Activated CD4-positive, alpha-beta T cell treated with anti-CD3 and anti-CD28 coated beads, Interleukin-2, amount 50 U/mL, for 48 hours (primary cell): Measurements from ENCODE around the gene HAGHL.
"Not testable (repeated sequence)": the region's sequence is repeated elsewhere in the genome, so short reads cannot be mapped to it uniquely, and the experiment has no call there.

Source experiments
- DNase-seq, 2 experiments: peaks; one replicate each; pipeline ENCODE4 v3.0.0-alpha.2; 2020

The HAGHL gene

DNA sequence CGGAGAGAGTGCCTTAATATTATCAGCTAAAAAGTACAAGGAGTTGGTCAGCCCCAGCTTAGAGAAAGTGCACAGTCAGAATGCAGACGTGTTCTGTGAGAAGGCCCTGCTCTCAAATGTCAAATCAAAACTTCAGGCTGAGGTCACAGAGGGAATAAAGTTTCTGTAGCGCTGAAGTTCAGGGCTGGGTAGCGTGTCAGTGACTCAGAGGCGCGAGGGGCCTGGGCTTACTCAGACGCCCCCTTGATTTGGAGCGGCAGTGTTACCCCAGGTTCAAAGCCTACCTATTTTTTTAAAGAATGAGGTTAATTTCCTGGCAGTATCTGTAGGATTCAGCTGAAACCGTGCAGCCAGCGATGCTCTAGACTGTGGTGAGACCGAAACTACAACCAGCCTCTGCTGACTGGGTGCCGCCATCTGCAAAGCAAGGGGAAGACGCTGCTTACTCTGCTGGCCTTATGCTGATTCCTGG lies 9.1 kb downstream of the HAGHL start:
- DNase-seq: peak; percentile 72 to 80

DNA sequence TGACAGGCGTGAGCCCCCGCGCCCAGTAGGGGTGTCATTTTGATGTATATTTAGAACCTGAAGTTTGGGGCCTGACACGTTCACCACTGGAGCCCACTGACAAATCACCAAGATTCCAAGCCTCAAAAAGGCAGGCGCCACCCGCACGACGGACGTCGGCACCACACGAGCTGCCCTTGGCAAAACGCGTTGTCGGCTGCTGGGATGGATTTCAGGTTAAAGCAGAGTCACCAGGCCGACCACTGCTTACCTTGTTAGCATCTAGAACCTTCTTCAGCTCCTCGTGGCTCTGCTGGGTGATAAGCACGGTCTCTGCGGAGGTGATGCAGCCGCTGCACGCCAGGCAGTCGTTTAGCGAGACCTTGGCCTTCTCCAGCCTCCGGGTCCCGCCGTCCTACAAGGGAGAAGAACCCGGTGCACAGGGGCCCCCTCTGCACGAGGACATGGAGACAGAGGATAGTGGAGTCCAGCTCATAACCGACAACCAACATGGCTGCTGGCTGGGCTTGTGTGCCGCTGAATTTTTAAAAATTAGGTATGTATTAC lies 10.1 kb downstream of the HAGHL start:
- no peak for DNase-seq

DNA sequence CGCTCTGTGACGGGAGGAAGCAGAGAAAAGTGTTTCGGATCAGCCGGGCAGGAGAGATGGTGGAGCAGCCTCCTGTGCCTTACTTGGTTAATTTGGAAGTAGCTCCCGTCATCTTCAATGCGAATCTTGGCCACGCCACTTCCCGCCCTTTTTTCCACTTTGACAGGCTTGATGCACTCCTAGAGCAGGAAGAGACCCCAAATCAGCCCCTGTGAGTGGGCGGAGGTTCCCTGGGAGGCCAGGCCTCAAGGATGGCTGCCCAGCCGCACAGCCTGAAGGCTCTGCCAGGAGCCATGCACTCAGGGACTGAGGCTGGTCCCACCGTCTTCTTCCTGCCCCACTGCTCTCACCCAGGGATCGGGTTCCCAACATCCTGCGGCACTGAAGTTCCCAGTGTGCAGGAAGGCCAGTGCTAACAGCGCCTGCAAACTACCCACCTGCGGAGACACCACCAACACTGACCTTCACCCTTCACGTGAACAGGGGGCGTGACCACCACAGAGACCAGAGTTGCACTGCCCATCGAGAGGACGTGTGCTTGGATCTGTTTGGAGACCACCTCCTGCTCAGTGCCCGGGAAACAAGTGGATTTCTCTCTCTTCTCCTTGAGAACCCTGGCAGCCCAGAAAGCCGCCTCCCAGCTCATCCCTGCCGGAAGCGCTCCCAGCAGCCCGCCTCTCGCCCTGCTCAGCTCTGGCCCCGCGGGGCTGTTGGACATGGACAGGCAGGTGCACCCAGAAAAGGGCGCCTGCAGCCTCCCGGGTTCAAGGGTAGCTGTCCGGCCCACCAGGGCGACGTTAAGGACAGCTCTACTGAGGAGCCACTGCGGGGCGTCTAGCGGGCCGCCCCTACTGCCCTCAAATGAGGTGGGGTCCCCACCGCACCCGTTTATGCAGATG lies 12.9 kb downstream of the HAGHL start:
- DNase-seq: no peak

DNA sequence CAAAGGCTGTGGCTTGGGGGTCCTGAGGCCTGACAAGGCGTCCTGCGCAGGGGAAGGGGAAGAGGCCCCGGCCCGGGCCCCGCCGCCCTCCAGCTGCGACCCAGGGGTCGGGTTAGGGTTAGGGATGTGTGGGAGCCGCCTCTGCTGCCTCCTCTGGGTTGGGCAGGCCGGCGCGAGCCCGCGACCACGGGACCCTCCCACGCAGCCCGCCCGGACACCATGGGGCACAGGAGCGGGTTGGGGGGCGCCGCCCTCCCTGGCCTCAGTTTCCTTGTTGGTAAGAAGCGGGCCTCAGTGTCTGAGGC lies 13.5 kb downstream of the HAGHL start:
- no peak for DNase-seq

DNA sequence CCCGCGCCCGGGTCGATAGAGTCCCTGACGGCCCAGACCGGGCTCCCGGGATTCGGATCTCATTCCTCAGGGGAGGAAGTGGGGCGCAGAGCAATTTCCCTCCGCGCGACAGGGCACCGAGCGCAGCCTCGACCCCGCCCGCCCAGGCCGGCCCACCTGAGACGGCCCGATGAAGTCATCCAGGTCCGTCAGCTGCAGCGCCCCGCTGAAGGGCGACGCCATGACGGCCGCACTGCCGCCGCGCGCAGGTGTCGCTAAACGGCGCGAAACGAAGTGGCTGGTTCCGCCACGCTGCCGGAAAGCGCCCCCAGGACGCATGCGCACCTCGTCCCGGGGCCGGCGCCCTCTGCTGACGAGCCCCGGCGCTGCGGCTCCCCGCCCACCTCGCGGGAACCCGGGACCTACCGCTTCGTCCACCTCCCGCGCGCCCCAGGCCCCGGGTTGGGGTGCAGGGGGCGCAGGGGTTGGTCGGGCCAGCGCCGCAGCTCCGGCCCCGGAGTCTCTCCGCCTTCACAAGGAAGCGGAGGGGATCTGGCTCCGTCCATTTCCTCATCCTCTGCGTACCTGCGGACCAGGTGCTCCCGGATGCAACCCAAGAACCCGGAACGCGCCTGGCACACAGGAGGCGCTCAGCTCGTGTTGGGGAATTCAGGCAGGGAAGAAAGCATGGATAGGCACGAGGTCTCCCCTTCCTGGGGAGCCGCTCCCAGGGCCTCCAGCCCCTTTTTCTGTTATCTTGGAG lies 14.0 kb downstream of the HAGHL start, which contains the start of gene CIAO3:
CIAO3 (minus strand) TSS at position 234 of the 742 bp plus-strand sequence; CDS start at position 222, 12 bp downstream.
- peak; percentile 89 to 91 for DNase-seq

DNA sequence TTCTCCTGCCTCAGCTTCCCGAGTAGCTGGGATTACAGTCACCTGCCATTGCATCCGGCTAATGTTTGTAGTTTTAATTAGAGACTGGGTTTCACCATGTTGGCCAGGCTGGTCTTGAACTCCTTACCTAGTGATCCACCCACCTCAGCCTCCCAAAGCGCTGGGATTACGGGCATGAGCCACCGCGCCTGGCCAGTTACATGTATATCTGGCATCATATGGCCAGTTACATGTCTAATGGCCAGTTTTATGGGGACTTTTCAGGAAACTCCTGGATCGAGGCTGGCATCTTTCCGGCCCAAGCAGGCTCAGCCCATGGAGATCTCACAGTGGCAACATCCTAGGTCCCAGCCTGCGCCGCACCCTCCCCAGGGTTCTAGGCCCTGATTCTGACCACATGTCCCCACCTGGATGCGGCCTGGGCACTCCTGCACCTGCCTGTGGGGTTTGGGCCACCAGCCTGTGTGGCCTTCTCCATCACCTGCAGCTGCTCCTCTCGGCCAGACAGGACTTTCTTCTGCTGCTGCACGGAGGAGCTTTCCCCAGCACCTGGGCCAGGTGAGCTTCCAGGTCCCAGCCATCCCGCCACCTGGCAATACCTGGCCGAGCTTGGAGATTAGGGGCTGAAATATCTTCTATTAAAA lies 15.2 kb downstream of the HAGHL start:
- DNase-seq: no peak

DNA sequence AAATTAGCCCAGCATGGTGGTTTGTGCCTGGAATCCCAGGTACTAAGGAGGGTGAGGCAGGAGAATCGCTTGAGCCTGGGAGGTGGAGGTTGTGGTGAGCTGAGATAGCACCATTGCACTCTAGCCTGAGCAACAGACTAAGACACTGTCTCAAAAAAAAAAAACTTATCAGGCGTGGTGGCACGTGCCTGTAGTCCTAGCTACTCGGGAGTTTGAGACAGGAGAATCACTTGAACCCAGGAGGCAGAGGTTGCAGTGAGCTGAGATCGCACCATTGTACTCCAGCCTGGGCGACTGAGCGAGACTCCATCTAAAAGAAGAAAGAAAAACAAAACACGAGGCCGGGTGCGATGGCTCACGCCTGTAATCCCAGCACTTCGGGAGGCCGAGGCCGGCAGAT lies 16.0 kb downstream of the HAGHL start:
- not testable (repeated sequence) for DNase-seq

DNA sequence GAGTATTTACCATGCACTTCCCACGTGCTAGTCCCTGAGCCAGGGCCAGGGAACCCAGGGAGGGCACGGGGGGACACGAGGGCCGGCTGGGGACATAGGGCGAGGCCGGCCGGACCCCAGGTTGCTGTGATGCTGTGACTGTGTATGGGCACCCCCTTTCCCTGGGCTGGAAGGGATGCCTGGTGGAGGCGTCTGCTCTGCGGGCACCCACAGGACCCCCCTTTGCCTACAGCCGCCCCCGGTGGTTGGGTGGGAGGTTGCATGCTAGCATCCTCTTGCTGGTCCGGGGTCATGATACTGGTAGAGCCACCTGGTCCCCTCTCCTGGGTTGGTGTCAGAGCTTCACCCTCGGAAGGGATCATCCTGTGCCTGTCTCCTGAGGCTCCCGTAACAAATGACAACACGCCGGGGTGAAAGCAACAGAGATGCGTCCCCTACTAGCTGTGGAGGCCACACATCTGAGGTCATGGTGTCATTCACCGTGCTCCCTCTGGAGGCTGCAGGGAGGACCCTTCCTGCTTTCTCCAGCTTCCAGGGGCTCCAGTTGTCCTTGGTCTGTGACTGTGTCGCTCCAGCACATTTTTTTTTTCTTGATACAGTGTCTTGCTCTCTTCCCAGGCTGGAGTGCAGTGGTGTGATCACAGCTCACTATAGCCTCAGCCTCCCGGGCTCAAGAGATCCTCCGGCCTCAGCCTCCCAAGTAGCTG lies 17.0 kb downstream of the HAGHL start:
- no peak for DNase-seq

DNA sequence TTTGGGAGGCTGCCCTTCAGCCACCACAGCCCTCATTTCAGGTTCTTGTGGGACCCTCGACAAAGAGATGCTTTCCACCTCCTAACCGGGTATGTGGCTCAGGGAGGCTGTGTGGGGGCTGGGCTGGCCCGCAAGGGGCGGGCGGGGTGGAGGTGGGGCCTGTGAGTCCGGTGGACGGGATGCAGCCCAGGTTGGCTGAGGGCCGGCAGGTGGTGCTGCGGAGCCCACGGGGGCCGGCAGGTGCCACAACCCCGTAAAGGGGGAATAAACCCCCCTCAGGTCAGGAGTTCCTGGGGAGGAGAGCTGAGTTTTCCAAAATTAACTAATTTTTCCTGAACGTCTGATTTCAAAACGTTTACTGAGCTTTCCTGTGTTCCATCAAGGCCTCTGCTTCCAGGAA lies 18.8 kb downstream of the HAGHL start:
- DNase-seq: no peak

DNA sequence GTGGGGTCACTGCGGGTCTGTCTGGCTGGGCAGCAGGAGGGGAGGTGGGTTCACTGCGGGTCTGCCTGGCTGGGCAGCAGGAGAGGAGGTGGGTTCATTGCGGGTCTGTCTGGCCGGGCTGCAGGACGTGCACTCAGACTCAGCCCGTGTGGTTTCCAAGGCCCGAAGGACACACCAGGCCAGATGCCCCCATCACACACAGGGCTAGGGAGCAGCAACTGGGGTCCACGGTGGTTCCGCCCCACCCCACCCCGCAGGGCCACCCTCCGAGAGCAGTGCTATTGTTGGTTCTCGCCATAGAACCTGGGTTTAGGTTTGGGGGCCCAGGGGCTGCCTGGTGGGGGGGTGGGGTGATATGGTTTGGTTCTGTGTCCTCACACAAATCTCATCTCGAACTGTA lies 19.7 kb downstream of the HAGHL start:
- no peak for DNase-seq

DNA sequence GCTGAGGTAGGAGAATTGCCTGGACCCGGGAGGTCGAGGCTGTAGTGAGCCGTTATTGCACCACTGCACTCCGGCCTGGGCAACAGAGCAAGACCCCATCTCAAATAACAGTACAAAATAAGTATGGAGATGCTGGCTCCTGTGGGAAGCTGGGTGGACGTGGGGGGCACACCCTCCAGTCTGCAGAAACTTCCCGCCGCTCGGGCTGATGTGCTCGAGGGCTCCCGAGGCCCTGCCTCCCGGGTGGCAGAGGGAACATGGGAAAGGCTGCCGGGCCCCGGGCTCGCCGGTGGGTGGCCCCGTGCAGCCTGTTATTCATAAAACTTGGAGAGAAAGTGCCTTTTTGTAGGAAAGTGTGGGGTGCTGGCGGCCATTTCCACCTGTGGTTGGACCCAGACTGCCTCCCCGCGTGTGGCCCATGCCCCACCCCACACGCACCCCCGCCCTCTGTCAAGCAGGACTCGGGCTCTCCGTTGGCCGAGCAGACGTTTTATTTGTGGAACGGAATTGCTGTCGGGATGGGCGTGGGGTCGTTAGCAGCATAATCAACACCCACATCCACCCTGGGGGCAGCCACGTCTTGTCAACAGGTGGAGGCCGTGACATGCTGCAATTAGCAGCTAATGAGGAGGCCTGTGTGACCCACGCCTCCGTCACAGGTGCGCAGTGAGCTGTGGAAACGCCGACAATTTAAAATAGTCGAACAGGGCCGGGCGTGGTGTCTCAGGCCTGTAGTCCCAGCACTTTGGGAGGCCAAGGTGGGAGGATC lies 21.3 kb downstream of the HAGHL start:
- DNase-seq: no peak

DNA sequence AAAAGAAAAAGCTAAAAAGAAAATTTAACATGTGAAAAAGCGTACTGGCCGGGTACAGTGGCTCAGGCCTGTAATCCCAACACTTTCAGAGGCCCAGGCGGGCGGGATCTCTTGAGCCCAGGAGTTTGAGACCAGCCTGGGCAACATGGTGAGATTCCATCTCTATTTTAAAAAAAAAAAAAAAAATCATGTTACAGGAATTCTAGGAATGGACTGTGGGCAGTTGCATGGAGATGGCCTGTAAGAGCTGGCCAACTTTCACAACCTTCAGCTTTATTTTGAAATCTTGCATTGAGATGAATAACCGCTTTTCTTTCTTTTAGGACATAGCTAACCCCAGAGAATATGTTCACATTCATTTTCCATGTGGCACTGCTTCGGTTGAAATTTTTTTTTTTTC lies 22.1 kb downstream of the HAGHL start:
- DNase-seq: no peak

DNA sequence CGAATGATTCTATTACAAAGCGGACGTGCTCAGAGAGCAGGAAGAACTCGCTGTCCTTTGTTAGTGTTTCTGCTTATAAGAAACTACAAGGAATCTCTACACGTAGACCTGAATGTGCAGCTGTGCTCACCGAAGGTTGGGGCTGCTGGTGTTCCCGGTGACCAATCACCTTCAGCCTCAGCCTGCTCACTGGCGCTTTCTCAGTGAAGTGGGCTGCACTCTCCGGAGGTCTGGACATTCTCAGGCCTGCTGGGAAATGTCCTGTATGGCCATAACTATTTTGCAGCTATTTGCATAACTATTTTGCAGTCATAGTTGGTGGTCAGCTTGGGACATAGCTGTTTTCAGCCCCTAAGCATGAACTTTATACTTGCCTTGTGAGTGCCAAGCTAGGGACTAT lies 23.6 kb downstream of the HAGHL start:
- no peak for DNase-seq

DNA sequence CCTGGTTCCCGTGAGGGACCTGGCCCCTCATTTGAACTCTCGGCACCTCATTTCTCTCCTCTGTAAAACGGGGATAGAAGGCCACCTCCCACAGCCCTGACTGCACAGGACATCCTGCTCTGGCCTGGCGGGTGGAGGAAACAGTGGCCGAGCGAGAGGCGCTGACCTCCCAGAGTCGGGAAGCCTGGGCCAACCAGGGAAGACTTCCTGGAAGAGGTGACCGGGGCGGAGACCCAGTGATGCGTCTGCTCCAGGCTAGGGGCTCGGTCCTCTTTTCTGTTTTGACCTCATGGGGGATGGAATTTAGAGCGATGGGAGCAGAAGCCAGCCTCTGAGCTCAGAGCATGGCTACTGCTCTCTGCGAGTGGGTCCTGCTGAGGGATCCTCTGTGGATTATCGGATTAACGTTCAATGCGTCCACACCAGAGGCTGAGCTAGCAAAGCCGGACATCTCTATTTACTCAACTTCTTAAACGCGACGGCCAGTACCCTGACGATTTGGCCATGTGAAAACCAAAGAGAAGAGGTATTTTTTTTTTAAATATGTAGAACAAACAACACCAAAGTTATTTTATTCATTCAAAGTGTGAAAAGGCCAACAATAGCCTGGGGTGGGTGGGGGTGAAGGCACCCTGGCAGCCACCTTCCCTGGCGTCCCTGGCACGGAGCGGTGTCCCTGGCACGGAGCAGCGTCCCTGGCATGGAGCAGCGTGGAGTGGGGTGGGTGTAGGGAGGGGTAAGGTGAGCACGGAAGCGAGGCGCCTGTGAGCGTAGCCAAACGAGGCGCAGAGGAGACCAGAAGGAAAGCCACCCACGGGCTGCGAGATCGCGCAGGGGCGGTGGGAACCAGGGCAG lies 24.5 kb downstream of the HAGHL start:
- no peak for DNase-seq

DNA sequence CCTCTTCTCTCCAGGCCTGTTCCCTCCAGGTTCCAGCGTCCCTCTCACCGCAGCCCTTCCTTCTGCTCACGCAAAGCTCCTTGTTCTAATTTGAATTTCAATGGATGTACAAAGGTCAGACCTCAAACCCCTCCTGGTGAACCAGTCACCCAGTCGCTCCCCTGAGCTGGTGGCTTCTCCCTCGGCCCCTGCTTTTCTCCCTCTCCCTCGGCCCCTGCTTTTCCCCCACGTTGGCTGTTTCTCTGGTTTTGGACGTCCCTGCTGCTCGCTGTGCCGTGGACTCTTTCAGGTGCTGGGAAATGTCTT lies 25.1 kb downstream of the HAGHL start:
- DNase-seq: no peak

DNA sequence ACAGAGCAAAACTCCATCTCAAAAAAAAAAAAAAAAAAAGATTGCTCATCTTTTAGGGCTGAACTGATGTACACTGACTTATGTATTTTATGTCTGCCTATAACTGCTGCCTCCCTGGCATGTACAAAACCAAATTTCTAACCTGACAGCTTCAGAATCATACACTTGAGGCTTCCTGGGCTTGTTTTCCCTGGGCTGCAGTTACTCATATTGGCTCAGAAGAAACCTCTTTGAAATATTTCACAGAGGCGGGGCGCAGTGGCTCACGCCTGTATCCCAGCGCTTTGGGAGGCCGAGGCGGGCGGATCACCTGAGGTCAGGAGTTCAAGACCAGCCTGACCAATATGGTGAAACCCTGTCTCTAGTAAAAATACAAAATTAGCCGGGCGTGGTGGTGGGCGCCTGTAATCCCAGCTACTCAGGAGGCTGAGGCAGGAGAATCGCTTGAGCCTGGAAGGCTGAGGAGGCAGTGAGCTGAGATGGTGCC lies 27.3 kb downstream of the HAGHL start:
- DNase-seq: not testable (repeated sequence)

DNA sequence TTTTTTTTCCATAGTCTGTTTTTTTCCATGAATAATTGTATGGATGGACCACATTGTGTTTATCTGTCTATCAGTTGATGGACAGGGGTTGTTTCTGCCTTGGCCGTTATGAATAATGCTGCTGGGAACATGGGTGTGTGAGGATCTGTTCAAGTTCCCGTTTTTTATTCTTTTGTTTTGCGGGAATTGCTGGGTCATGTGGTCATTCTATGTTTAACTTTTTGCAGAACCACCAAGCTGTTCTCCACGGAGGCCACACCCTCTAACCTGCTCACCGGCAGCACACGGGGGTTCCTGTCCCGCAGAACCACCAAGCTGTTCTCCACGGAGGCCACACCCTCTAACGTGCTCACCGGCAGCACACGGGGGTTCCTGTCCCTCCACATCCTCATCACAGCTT lies 27.8 kb downstream of the HAGHL start:
- DNase-seq: no peak

DNA sequence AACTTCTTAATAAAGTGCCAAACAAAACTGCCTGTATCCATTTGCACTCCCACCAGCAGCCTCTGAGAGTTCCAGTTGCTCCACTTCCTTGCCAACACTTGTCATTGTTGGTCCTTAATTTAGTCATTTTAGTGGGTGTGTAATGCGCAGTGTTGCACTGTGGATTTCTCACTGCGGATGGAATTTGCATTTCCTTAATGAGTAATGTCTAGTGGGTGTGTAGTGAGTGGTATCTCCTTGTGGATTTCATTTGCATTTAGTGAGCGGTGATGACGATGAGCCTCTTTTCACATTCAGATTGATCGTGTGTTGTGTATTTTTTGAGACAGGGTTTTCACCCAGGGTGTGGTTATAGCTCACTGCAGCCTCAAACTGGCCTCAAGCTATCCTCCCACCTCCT lies 29.5 kb downstream of the HAGHL start:
- DNase-seq: no peak

DNA sequence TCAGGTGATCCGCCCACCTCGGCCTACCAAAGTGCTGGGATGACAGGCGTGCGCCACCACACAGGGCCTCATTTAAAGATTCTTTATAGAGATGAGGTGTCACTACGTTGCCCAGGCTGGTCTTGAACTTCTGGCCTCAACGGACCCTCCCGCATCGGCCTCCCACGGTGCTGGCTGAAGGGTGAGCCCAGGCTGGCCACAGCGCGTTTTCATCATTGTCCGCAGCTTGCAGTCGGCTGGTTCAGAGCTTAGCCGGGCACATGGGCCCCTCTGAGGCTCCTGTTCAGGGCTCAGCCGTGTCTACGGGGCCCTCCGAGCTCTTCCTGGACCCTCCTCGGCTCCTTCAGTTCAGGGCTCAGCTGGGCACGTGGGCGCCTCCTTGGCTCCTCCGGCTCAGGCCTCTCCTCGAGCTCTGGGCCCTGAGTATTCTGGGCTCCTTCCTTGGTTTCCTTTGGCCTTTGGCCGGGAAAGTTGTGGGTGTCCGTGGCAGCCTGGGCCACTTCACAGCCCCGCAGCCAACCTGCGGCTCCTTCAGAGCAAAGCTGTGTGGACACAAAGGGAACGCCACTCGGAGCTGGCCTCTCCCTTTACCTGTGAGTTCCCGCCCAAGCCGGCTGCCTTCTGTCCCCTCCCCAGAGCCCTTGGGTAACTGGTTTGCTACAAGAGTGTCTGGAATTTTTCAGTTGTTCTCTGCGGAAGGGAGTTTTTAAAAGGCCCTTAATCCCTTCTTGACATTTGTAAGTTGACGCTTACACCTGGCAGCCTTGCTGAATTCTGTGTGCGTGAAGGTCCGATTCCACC lies 32.4 kb downstream of the HAGHL start:
- no peak for DNase-seq

DNA sequence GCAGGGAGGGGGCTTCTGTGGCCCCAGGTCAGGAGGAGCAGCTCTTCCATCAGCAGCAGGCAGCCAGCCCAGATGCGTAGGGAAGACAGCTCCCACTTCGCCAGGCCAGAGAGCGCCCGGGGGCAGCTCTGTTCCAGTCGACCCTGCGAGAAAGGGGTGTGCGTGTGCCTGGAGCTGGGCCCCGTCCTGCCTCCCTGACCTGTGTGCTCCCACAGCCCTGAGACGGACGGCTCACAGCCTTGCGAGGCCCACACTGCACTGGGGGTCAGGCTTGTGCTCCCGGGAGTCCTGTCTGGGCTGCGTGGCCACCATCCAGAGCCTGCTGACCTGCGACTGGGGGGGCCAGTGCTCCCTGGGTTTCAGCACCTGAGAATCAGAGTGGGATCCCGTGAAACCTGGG lies 33.2 kb downstream of the HAGHL start:
- no peak for DNase-seq
